Epidermal melanocyte (primary cell): ENCODE data around the gene UBQLN1.
A peak's percentile ranks its signal among the peaks of the same experiment; 100 is the strongest.
"Not testable (repeated sequence)": the region's sequence is repeated elsewhere in the genome, so short reads cannot be mapped to it uniquely, and the experiment has no call there.

ENCODE experiments used
- DNase-seq: peaks from one replicate; pipeline ENCODE4 v3.0.0; 2011; ENCODE audit warnings: low spot score; ENCODE audit not compliant: insufficient read length

UBQLN1 gene

DNA sequence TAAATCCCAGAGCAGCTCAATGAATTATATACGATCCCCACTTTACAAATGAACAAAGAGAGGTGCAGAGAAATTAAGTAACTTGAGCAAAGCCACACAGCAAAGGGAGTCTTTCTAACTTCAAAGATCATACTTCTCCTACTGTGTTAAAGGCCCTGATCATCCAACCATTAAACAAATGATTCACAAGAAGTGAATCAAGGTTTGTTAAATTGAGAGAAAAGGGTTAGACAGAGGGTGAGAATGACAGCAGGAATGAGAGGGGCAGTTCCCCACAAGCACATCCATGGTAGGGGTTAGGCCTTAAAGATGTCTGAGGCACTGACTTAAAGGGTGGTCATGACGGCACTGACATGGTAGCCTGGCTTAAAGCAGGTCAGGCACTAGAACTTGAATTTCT lies 74.1 kb downstream of the UBQLN1 start:
- DNase-seq = no peak

DNA sequence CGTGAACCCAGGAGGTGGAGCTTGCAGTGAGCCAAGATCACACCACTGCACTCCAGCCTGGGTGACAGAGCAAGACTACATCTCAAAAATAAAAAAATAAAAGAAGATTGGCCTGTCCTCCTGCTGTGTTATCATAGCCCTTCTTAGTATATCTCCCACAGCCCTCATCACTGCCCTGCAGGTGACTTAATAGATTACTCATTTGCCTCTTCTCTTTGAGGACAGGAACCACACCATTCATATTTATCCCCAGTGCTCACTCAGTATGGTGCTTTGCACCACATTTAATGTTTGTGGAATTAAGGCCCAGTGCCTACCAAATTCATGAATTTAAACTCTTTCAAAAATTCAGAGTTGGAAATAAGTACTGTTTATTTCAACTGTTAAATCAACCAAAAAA lies 74.5 kb downstream of the UBQLN1 start:
- DNase-seq = no peak

DNA sequence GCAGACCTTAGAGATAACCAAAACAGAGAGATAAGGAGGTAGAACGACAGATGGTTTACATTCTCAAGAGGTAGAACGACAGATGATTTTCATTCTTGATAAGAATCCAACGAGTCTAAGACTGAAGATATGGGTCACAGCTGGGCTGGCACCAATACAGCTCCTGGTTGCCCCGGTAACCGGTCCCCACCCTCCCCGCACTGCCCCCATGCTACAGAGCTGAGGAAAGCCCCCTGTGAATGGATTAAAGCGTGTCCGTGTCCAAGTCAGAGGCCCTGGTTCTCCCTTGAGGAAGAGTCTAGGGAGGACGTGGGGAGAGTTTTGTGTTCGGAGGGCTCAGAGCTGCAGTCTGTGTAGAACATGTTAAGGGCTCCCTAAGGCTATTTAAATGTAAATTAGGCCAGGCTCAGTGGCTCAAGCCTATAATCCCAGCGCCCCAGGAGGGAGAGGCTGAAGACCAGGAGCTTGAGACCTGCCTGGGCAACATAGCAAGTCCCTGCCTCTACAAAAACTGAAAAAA lies 76.8 kb downstream of the UBQLN1 start:
- DNase-seq = no peak

DNA sequence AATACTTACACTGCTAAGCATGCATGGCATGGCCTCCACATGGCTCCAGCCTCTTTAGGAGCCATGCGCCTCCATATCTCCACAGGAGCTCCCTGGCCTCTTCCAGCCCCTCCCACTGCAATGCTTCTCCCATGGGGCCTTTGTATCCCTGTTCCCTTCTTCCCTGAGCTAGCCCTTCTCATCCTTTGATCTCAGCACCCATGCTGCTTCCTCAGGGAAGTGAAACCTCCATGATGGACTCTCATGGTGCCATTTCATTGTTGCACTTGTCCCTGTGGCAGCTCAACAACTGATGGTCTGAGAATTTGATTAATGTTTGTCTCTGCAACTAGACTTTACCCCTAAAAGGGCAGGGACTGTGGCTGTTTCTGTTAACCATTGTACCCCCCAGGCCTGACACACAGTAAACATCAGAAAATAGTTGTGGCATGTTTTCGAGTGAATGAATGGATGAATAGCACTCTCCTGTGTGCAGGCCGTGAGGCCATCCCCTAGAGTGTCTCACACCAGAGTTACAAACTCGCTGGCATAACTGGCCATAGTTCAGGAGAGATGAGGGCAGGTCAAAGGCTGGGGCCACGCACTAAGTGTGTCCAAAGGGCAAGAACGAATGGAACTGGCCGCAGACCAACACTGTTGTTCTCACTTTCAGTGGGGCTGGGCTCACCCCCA lies 78.2 kb downstream of the UBQLN1 start:
- no peak for DNase-seq

DNA sequence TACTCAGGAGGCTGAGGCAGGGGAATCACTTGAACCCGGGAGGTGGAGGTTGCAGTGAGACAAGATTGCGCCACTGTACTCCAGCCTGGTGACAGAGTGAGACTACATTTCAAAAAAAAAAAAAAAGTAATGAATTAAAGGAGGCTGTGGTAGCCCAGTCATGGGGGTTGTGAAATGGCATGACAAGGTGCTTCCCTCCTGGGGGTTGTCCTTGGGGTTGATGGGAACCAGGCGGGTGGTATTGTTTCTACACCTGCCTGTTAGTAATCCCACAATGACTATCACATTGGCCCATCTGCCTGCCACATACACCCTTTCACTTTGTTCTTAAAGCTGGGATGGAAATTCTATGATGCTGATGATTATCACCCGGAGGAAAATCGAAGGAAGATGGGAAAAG lies 79.2 kb downstream of the UBQLN1 start:
- no peak for DNase-seq

DNA sequence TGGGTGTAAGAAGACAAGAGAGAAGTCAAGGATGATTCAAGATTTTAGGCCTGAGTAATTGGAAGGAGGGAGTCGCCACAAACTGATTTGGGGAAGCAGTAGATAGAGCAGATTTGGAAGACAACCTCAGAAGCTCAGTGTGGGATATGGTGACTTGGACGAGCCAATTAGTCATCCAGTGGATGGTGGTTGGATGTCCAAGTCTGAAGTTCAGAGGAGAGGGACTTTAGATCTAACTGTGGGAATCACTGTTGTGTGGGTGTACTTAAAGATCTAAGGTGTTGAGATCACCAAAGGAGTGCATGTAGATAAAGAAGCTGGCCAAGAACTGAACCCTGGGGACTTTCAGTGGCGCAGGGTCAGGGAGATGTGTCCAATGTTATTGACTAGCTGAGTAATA lies 82.6 kb downstream of the UBQLN1 start:
- no peak for DNase-seq

DNA sequence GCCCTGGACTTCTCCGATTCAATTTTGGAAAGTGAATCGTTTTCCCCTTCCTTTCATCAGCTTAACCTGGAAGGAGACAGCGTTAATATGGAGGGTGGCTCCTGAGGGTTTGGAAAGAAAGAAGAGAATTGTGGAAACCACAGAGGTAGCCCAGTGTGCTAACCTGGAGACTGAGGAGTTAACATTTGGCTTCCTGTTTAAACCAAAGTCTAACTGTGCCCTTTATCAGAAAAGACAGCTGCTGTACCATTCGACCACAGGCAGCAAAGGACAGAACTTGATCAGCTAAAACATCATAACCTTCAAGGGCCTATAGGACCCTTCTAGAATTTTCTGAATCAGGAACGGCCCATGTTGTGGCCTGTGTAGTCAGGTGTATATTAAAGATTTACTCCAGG lies 84.1 kb downstream of the UBQLN1 start:
- no peak for DNase-seq

DNA sequence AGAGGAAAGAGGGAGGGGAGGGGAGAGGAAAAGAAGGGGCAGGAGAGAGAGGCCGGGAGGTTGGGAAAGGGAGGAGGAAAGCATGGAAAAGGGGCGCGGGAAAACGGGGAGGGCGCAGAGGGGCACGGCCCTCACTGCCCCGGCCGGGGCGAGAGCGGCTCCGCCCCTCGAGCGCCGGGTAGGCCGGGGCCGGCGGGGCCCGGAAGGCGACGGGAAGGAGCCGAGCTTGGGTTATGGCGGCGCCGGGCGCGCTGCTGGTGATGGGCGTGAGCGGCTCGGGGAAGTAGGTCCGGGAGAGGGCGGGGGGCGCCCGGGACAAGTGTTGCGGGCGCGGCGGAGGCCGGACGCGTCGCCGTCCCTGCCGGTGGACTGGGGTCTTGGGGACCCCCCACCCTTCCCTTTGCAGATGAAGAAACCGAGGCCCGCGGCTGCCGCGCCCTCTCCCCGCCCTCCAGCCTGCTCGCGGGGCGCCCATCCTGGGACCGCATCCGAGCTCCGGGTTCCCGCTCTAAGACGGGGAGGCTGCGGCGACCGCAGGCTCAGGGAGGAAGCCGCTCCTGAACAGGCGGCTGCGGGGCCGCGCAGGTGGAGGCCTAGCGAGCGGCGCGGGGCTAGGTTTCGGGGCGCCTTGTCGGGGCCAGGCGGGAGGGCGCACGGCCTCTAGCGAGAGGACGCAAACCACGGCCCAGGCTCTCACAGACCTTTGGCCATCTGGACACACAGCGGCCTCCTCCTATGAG lies 84.6 kb downstream of the UBQLN1 start, which contains the start of gene IDNK:
TSS of gene IDNK (plus strand) at position 205 of the 740 bp plus-strand sequence. CDS start at position 234, 29 bp downstream.
- no peak for DNase-seq

DNA sequence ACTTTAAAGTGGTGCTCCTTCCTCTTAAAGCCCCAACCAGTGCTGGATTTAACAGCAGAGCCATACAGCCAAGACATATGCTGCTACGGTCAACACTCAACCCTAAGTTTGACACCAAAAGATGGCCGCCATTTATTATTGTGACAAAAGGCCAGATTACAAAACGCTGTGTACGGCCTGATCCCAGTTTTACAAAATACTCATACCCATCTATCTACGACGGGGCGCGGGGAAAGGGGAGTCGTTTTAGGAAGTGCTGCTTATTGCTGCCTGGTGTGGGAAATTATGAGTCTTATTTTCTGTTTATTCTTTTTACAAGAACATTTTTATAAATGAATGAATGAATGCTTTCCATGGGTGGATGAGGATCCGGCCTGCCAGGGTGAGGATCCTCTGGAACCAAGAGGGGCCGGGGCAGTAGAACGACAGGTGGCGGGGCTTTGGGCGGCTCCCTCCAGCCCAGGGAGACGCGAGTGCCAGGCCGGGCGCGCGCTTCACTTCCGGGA lies 85.3 kb downstream of the UBQLN1 start:
- no peak for DNase-seq

DNA sequence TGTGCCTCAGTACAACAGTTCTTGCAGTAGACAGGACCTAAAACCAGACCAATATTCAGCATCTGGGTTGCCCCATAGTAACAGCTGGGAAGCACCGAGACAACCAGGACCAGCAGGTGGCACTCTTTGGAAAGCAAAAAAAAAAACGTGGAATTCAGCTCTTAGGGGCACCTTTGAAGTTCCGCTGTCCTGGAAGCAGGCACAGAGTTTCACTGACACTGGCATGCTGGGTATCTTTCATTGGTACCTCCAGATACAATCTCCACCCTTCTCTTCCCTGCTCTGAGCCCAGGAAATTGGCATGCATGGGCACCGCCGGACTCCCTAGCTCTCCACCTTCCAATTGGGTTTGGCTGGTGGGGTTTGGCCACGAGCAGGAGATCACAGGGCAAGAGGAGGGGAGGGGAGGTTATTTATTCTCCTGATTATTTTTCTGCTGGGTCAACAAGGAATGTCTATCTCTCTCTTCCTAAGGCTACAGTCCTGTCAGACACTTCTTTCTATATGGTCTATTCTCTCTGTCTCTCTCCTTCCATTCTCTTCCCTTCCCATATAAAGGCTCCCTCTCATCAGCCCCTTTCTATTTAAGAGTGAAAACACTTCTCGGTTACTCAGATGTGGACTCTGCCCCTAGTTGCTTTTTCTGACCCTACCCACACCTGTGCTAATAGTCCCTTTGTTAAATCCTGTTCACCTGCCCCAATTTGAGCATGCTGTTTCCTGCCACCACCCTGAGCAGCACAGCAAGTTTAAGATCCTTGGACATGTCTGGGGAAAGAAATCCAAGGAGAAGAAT lies 86.7 kb downstream of the UBQLN1 start:
- peak; percentile 49 for DNase-seq

DNA sequence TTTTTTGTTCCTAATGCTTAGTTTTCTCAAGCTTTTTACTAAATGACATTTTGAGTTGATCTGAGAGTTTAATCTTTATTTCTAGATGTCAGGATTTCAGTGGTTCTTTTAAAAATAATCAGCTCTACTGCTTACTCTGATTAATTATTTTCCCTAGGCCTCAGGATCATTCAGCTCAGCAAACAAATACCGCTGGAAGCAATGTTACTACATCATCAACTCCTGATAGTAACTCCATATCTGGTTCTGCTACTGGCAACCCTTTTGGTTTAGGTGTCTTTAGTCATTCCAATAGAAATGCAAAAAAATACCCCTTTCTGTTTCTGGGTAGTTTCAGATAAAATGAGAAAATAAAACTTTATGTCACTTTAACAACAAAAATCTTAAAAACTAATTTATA lies 90.5 kb downstream of the UBQLN1 start:
- DNase-seq = no peak

DNA sequence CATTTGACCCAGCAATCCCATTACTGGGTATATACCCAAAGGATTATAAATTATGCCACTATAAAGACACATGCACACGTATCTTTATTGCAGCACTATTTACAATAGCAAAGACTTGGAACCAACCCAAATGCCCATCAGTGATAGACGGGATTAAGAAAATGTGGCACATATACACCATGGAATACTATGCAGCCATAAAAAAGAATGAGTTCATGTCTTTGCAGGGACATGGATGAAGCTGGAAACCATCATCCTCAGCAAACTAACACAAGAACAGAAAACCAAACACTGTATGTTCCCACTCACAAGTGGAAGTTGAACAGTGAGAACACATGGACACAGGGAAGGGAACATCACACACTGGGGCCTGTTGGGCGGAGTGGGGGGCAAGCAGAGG lies 94.5 kb downstream of the UBQLN1 start:
- not testable (repeated sequence) for DNase-seq
